ENCODE measurements around the gene FHIP2A.

Gene FHIP2A

DNA sequence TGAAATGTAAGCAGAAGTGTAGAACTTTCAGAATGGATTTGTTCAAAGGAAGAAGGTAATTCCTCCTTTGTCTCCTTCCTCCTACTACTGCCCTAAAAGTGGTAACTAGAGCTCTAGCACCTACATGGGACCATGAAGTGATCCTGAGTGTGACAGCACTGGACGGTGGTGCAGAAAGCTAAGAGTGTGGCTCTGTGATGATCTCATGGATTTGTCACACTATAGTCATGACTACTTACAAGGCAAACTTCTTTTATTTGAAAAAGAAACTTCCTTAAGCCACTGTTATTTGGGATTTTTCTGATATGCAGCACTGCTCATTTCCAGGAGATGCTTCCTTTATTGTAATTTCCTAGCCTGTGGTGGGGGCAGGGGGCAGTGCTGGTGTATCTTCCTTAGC, 5.8 kb upstream of the FHIP2A start:
- Histone ChIP-seq H3K27me3 (ENCODE audit: control insufficient read depth in 1 of 2, insufficient read depth in 2 of 2, low read length in 2 of 2) (no peaks in the 10 kb centered on the region), H3K4me1 (ENCODE audit: control insufficient read depth in 1 of 2, insufficient read depth in 2 of 2, low read length in 2 of 2) (peaks cover 2% of the 10 kb centered on the region in 2 donors), H3K9ac (ENCODE audit: low read depth in 1 of 2, low read length in 2 of 2) (no peak overlapping the region), H3K4me3 (ENCODE audit: low read depth in 1 of 2, low read length in 2 of 2) (no peak overlapping the region), H3K27ac (ENCODE audit: low read depth, low read length) (no peak overlapping the region), H3K36me3 (ENCODE audit: control insufficient read depth in 1 of 2, insufficient read depth in 2 of 2, low read length in 2 of 2) (no peaks in the 10 kb centered on the region), H3K9me3 (ENCODE audit: control insufficient read depth in 1 of 2, low read length in 2 of 2) (no peaks in the 10 kb centered on the region)

- Histone ChIP-seq H3K27ac (ENCODE audit: low read depth, low read length) (no peak overlapping the region), H3K9ac (ENCODE audit: low read depth in 1 of 2, low read length in 2 of 2) (no peak overlapping the region), H3K27me3 (ENCODE audit: control insufficient read depth in 1 of 2, insufficient read depth in 2 of 2, low read length in 2 of 2) (no peaks in the 10 kb centered on the region), H3K36me3 (ENCODE audit: control insufficient read depth in 1 of 2, insufficient read depth in 2 of 2, low read length in 2 of 2) (no peaks in the 10 kb centered on the region), H3K4me3 (ENCODE audit: low read depth in 1 of 2, low read length in 2 of 2) (no peak overlapping the region), H3K9me3 (ENCODE audit: control insufficient read depth in 1 of 2, low read length in 2 of 2) (no peaks in the 10 kb centered on the region), H3K4me1 (ENCODE audit: control insufficient read depth in 1 of 2, insufficient read depth in 2 of 2, low read length in 2 of 2) (no peaks in the 10 kb centered on the region)
Observed at GRCh38 chr10:114816308-114816707, 5.3 kb upstream of the FHIP2A start.

GRCh38 chr10:114819322-114819721, 2.3 kb upstream of the FHIP2A start:
- H3K27ac ChIP-seq (ENCODE audit: low read depth, low read length): no peak overlapping the region
- no peaks in the 10 kb centered on the region for H3K36me3 ChIP-seq (ENCODE audit: control insufficient read depth in 1 of 2, insufficient read depth in 2 of 2, low read length in 2 of 2)
- H3K9ac ChIP-seq (ENCODE audit: low read depth in 1 of 2, low read length in 2 of 2): no peak overlapping the region
- no peaks in the 10 kb centered on the region for H3K9me3 ChIP-seq (ENCODE audit: control insufficient read depth in 1 of 2, low read length in 2 of 2)
- H3K27me3 ChIP-seq (ENCODE audit: control insufficient read depth in 1 of 2, insufficient read depth in 2 of 2, low read length in 2 of 2): no peaks in the 10 kb centered on the region
- peaks cover 7% of the 10 kb centered on the region in 2 donors for H3K4me1 ChIP-seq (ENCODE audit: control insufficient read depth in 1 of 2, insufficient read depth in 2 of 2, low read length in 2 of 2)
- H3K4me3 ChIP-seq (ENCODE audit: low read depth in 1 of 2, low read length in 2 of 2): no peak overlapping the region

GRCh38 chr10:114821915-114822443, 399 bp downstream of the FHIP2A start:
- Histone ChIP-seq H3K4me1 (ENCODE audit: control insufficient read depth in 1 of 2, insufficient read depth in 2 of 2, low read length in 2 of 2) (peaks cover 16 to 21% of the 10 kb centered on the region in 2 donors), H3K27me3 (ENCODE audit: control insufficient read depth in 1 of 2, insufficient read depth in 2 of 2, low read length in 2 of 2) (no peaks in the 10 kb centered on the region), H3K4me3 (ENCODE audit: low read depth in 1 of 2, low read length in 2 of 2) (peak overlapping the region; percentile 70 to 86), H3K9me3 (ENCODE audit: control insufficient read depth in 1 of 2, low read length in 2 of 2) (no peaks in the 10 kb centered on the region), H3K9ac (ENCODE audit: low read depth in 1 of 2, low read length in 2 of 2) (peak overlapping the region; percentile 78 to 89), H3K27ac (ENCODE audit: low read depth, low read length) (peak overlapping the region; percentile 92), H3K36me3 (ENCODE audit: control insufficient read depth in 1 of 2, insufficient read depth in 2 of 2, low read length in 2 of 2) (no peaks in the 10 kb centered on the region)

DNA sequence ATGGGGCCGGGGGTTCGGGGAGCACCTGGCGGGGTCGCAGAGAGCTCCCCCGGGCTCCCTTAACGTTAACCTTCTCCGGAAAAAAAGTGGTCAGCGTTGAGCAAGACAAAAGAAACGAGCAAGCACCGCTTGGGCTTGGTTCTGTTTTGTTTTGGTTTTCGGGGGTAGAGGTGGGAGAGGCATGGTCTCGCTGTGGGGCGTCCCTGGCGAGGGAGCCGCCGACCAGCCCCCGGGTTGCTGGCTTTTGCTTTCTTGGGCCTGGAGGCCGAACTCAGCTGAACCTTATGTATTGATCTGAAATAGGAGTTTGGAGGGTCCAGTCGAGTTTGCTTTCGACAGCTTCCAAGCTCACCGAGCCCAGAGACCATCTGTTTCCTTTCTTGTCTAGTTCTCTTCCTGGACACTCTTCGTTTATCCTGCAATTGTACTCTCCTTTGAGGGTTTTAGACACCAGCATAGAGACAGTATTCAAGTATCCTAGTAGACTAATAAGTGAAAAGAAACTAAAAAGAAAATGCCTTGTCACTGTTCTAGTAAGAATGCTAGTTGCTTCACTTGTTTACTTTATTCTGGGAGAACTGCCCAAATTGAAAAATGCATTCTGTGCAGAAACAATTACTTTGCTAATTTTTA, 980 bp downstream of the FHIP2A start:
- H3K9ac ChIP-seq (ENCODE audit: low read depth in 1 of 2, low read length in 2 of 2): peak overlapping the region; percentile 78 to 89
- no peaks in the 10 kb centered on the region for H3K27me3 ChIP-seq (ENCODE audit: control insufficient read depth in 1 of 2, insufficient read depth in 2 of 2, low read length in 2 of 2)
- peak overlapping the region; percentile 92 for H3K27ac ChIP-seq (ENCODE audit: low read depth, low read length)
- H3K9me3 ChIP-seq (ENCODE audit: control insufficient read depth in 1 of 2, low read length in 2 of 2): no peaks in the 10 kb centered on the region
- H3K36me3 ChIP-seq (ENCODE audit: control insufficient read depth in 1 of 2, insufficient read depth in 2 of 2, low read length in 2 of 2): no peaks in the 10 kb centered on the region
- H3K4me3 ChIP-seq (ENCODE audit: low read depth in 1 of 2, low read length in 2 of 2): peak overlapping the region; percentile 70 to 86
- peaks cover 16 to 21% of the 10 kb centered on the region in 2 donors for H3K4me1 ChIP-seq (ENCODE audit: control insufficient read depth in 1 of 2, insufficient read depth in 2 of 2, low read length in 2 of 2)

GRCh38 chr10:114823077-114823463, 1.5 kb downstream of the FHIP2A start:
- peaks cover 16 to 21% of the 10 kb centered on the region in 2 donors for H3K4me1 ChIP-seq (ENCODE audit: control insufficient read depth in 1 of 2, insufficient read depth in 2 of 2, low read length in 2 of 2)
- no peaks in the 10 kb centered on the region for H3K27me3 ChIP-seq (ENCODE audit: control insufficient read depth in 1 of 2, insufficient read depth in 2 of 2, low read length in 2 of 2)
- no peaks in the 10 kb centered on the region for H3K36me3 ChIP-seq (ENCODE audit: control insufficient read depth in 1 of 2, insufficient read depth in 2 of 2, low read length in 2 of 2)
- no peaks in the 10 kb centered on the region for H3K9me3 ChIP-seq (ENCODE audit: control insufficient read depth in 1 of 2, low read length in 2 of 2)
- peak overlapping the region; percentile 78 to 89 for H3K9ac ChIP-seq (ENCODE audit: low read depth in 1 of 2, low read length in 2 of 2)
- H3K27ac ChIP-seq (ENCODE audit: low read depth, low read length): no peak overlapping the region
- peak overlapping the region; percentile 70 to 86 for H3K4me3 ChIP-seq (ENCODE audit: low read depth in 1 of 2, low read length in 2 of 2)

DNA sequence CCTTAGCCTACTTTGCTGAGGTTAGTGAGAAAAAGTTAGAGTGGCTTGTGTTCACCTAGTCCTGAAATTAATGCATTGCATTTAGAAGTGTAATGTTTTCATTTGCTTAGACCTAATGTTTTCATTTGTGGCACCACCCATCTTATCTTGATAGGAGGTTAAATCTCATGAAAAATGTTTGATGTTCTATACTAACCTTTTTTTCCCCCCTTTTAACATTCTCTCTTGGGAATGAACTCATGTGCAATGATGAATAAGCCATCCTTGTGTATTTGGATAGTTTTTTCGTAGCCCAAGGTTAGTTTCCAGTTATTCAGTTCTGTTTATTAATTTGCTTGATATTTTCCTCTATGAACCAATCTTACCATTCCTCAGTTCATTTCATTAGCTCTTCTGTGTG, 2.8 kb downstream of the FHIP2A start:
- H3K4me3 ChIP-seq (ENCODE audit: low read depth in 1 of 2, low read length in 2 of 2): peak overlapping the region in 1 of 2 donors; percentile 2
- peak overlapping the region in 1 of 2 donors; percentile 0 for H3K9ac ChIP-seq (ENCODE audit: low read depth in 1 of 2, low read length in 2 of 2)

DNA sequence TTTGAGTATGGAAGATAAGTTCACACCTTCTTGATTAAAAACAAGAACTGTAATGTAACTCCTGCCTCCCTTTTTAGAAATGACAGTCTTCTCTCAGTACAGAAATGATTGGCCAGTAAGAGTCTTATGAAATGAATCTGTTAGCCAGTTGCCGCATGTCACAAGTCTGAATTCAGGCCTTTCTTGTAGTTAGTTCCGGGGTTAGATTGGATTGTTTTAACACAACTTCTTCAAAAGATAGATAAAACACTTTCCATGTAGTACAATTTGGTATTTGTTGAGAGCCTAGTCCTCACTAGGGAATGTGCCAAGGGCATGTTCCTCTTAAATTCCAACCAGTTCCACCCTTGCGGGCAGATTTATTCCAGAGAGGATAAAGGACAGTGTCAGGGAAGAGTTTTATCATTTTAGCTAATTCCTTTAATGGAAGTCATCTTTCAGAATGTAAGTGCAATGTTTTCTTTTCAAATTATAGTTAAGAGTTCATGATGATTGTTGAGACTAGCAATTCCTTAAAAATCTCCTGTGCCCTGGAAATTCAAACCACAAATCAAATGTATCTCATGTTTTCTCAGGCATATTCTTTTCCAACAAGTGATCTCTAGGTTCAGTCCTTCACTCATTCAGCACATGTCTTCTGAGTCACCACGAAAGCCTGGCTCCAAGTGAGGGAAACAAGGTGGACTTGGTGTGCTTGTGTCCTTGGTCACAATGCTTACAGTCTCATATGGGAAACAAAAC, 4.1 kb downstream of the FHIP2A start:
- no peaks in the 10 kb centered on the region for H3K36me3 ChIP-seq (ENCODE audit: control insufficient read depth in 1 of 2, insufficient read depth in 2 of 2, low read length in 2 of 2)
- no peak overlapping the region for H3K27ac ChIP-seq (ENCODE audit: low read depth, low read length)
- no peak overlapping the region for H3K4me3 ChIP-seq (ENCODE audit: low read depth in 1 of 2, low read length in 2 of 2)
- H3K27me3 ChIP-seq (ENCODE audit: control insufficient read depth in 1 of 2, insufficient read depth in 2 of 2, low read length in 2 of 2): no peaks in the 10 kb centered on the region
- peaks cover 26 to 28% of the 10 kb centered on the region in 2 donors for H3K4me1 ChIP-seq (ENCODE audit: control insufficient read depth in 1 of 2, insufficient read depth in 2 of 2, low read length in 2 of 2)
- no peak overlapping the region for H3K9ac ChIP-seq (ENCODE audit: low read depth in 1 of 2, low read length in 2 of 2)
- no peaks in the 10 kb centered on the region for H3K9me3 ChIP-seq (ENCODE audit: control insufficient read depth in 1 of 2, low read length in 2 of 2)

More for the DNA sequence above, 2.8 kb downstream of the FHIP2A start:
- H3K36me3 ChIP-seq (ENCODE audit: control insufficient read depth in 1 of 2, insufficient read depth in 2 of 2, low read length in 2 of 2): no peaks in the 10 kb centered on the region
- H3K9me3 ChIP-seq (ENCODE audit: control insufficient read depth in 1 of 2, low read length in 2 of 2): no peaks in the 10 kb centered on the region
- H3K27ac ChIP-seq (ENCODE audit: low read depth, low read length): no peak overlapping the region
- no peaks in the 10 kb centered on the region for H3K27me3 ChIP-seq (ENCODE audit: control insufficient read depth in 1 of 2, insufficient read depth in 2 of 2, low read length in 2 of 2)
- peaks cover 21 to 23% of the 10 kb centered on the region in 2 donors for H3K4me1 ChIP-seq (ENCODE audit: control insufficient read depth in 1 of 2, insufficient read depth in 2 of 2, low read length in 2 of 2)

DNA sequence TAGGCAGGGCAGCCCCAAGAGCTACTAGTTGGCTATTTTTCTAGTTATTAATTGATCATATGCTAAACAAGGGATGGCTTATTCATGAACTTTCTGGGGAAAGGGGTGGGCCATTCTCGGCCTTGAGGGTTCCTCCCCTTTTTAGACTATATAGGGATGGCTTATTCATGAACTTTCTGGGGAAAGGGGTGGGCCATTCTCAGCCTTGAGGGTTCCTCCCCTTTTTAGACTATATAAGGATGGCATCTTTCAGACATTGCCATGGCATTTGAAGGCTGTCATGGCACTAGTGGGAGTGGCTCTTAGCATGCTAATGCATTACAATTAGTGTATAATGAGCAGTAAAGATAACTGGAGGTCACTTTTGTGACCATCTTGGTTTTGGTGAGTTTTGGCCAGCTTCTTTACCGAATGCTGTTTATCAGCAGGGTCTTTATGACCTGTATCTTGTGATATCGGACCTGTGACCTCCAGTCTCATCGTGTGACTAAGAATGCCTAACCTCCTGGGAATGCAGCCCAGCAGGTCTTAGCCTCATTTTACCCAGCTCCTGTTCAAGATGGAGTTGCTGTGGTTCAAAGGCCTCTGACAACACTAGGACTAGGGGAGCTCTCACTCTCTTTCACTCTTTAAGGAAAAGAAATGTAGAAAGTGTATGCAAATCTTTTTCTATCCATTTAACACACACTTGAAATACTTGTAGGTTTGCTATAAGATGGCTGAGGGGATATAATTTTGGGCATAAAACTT, 7.8 kb downstream of the FHIP2A start:
- Histone ChIP-seq H3K27me3 (ENCODE audit: control insufficient read depth in 1 of 2, insufficient read depth in 2 of 2, low read length in 2 of 2) (no peaks in the 10 kb centered on the region), H3K27ac (ENCODE audit: low read depth, low read length) (peak overlapping the region; percentile 22), H3K4me3 (ENCODE audit: low read depth in 1 of 2, low read length in 2 of 2) (no peak overlapping the region), H3K36me3 (ENCODE audit: control insufficient read depth in 1 of 2, insufficient read depth in 2 of 2, low read length in 2 of 2) (peaks cover 16 to 22% of the 10 kb centered on the region in 2 donors), H3K4me1 (ENCODE audit: control insufficient read depth in 1 of 2, insufficient read depth in 2 of 2, low read length in 2 of 2) (peaks cover 19 to 21% of the 10 kb centered on the region in 2 donors), H3K9ac (ENCODE audit: low read depth in 1 of 2, low read length in 2 of 2) (no peak overlapping the region), H3K9me3 (ENCODE audit: control insufficient read depth in 1 of 2, low read length in 2 of 2) (no peaks in the 10 kb centered on the region)
